HPDE6-E6E7 (cell line): ENCODE measurements around the gene OR2F2.

ENCODE experiments used
- DNase-seq: peaks from one replicate; pipeline ENCODE4 v3.0.0; 2011; ENCODE audit warnings: missing footprints; ENCODE audit errors: extremely low spot score

OR2F2 gene

DNA sequence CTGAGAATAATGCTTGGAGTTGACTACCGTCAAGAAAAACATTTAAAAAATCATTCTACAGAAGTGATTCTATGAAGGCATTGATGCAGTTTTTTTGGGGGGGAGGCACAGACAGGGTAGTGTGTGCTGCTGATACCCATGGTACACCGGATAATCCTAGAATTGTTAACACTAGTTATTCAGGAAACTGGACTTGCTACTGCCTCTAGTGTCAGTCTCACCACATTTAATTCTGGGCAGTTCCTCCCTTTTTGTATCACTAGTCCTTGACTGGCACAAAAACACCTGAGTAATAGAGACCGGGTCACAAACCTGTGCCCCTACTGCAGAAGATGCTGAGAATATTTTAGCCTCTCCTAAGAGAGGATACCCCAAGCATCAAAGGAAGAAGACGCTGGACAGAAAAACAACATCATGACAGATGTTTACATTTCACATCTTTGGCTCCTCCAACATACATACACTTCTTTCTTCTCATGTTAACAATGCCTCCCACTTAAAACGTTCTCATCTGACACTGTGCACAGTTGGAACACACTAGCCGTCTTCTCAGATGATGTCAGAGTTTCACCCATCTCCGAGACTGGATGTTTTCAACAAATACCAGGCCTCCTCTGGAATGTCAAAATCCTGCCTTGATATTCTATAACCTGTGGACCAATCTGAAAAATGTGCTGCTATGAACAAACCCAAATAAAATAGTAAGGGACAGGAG, 19.9 kb upstream of the OR2F2 start:
- no peak for DNase-seq

DNA sequence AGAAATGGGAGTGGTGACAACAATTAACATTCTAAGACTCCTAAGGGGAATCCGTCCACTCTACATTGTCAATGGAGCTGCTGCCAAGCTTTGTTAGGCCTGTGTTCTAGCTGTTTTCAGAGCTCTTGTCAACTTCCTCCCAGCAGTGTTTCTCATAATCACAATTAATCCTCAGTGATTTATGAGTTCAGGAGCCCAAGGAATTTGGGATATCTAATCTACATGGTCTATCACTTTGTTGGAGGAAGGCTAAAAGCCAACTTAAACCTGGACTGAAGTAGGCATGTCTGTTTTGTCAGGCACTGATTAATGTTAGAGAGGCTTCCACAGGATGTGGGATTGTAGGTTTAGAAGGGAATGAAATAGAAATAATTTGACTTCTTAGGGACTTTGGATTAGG, 10.2 kb upstream of the OR2F2 start:
- no peak for DNase-seq

DNA sequence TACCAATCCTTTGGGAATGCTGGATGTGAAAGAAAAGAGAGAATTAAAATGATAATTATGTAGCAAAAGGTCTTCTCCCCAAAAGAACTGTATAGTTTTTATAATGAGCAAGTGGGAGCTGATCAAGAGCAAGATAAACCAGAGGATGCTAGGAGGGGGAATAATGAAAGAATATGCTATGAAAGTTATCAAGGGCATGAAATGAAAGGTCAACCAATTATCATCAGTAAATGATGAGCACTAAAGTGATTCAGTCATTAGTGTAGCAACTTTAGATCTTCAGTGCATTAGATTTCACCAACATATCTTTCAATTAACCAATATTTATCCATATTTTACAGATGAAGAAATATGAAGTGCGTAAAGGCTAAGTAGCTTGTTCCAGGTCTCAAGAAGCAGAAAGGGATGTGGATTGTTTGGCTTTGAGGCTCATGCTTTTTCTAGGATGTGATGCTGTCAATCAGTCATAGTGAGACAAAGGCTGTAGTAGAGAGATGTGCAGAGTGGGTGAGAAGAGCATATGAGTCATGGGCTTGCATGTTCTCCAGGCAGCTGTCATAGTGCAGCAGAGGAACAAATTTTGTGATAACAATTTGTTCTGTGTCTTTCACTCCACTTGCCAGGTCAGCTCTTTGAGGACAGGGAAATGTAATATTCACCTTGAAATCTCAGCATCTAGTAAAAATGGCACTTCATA, 5.7 kb upstream of the OR2F2 start:
- no peak for DNase-seq

DNA sequence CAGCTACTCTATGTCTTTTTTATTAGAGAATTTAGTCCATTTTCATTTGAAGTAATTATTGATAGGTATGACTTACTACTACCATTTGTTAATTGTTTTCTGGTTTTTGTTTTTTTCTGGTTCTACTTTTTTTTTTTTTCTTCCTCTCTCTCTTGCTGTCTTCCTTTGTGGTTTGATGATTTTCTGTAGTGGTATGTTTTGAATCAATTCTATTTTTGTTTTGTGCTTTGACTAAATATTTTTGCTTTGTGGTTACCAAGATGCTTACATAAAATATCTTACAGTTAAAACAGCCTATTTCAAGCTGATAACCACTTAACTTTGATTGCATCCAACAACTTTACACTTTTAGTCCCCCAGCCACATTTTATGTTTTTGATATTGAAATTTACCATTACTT, 3.3 kb upstream of the OR2F2 start:
- no peak for DNase-seq

DNA sequence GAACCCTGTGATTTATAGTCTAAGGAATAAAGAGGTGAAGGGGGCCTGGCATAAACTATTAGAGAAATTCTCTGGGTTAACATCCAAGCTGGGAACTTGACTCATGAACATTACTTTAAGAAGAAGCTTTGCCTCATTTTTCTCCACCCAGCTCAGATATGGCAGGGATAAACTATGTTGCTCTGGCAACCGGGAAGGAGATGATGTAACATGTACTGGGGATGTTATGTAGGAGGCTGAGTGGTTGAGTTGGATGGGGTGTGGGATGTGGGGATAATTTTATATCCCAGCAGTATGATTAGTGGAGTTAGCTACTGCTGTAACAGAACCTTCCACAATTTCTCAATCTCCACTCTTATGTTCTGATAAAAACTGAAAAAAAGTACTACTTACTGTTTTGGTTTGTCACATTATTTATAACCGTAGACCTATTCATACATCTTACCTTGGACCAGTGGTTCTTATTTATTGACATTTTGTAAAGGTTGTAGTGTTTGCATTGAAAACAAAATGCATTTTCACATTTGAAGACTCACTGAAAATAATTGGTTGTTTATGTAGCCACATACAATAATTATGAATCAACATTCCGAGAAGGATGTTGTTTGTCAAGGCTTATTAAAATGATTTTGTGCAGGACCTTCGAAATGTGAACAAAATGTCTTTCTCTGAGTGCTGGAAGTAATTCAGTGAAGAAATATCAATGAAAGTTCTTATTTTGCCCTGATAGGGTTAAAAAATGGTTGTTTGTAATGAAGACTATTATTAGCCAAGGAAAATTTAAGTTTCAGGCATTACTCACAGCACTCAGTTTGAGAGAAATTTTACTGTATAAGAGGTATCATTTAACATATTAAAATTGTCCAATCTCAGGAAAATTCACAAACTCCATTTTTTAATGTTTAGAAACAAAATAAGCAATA, 1.3 kb downstream of the OR2F2 start:
- DNase-seq: no peak

DNA sequence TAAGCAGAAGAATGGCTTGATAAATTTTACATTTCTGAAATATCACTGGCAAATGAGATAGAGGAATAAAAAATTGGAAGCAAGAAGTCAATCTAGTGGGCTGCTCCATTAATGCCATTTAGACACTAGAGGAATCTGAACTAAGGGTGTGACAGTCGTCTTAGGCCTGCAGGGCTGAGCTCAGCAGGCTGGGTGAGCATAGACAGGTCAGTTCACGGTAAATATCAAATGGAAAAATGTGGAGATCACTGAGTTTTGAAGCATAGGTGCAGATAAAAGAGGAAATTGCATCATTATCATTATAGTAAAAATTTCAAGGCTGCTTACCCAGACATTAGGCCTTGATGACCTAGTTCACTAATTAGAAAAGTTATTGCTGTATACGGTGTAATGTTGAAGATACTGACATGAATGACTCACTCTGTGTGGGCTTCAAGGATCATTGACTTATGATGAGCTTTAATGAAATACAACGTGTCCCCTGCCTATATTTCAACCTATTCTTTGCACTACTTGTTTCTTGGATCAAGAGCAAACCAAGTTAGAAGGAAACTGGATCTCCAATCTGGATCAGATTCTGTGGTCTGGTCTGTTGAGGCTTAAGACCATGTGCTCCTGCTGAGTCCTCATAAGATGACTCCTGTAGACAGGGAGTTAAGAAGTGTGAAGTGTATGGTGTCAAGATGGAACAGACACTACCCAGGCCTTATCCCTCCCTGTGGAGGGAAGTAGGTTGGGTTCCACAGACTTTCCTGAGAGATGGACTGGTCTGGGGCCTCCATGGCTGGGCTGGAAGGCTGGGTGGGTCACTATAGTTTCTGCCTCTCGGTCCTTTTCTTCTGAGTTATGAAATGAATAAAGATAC, 3.6 kb downstream of the OR2F2 start:
- DNase-seq: no peak

DNA sequence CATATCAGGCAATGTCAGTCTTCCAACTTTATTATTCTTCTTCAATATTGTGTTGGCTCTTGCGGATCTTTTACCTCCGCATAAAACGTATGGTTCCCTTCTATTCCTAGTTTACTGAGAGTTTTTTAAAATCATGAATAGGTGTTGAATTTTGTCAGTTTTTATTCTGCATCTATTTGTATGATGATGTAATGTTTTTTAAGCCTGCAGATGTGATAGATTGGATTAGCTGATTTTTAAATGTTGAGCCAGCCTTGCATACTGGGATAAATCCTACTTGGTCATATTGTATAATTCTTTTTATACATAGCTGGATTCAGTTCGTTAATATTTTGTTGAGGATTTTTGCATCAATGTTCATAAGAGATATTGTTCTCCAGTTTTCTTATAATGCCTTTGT, 10.4 kb downstream of the OR2F2 start:
- DNase-seq: no peak

DNA sequence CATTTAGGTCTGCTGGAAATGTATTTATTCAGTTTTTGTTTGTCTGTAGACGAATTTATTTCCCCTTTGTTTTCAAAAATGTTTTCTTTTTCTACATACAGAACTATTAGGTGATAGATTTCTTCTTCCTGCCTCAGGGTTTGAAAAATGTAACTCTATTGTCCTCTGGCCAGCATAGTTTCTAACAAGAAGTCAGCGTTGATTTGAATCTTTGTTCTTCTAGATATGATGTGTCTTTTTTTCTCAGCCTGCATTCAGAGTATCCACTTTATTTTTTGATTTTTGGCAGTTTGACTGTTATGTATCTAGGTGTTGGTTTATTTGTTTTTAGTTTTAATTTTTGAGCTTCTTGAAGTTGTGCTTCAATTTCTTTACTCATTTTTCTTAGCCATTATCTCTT, 12.1 kb downstream of the OR2F2 start:
- DNase-seq: no peak

DNA sequence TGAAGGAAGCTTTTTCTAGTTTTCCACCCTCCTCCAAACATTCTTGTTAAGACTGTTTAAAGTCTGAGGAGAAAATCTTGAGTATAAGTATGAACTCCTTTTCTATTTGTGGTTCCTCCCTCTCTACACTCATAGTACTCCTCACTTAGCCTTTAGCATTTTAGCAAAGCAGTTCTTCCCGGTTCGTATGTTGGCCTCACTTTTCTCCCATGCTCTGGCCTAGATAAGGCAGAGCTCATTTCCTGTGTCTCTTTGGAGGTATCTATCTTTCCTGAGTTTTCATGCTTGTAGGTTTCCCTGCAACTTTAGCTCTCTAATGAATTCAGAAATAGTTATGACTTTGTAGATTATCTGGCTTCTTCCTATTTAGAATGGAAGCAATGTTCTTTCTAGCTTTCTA, 13.7 kb downstream of the OR2F2 start:
- no peak for DNase-seq

DNA sequence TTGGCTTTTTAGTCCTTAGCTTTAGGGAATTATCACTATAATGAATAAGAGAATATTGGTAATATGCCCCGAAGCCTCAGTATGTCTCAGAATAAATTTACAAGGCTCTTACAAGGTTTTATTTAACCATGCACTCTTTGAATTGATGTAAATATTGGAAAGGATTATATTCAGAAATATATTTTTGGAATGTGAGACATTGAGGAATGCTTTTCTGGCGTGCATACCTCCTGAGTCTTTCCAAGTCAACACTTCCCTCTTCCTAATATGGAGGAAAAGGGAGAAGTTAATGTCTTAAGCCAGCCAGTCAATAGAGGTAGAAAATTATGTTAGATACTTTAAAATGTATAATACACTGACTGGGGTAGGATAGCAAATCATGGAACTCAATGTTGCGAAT, 18.4 kb downstream of the OR2F2 start:
- DNase-seq: no peak

DNA sequence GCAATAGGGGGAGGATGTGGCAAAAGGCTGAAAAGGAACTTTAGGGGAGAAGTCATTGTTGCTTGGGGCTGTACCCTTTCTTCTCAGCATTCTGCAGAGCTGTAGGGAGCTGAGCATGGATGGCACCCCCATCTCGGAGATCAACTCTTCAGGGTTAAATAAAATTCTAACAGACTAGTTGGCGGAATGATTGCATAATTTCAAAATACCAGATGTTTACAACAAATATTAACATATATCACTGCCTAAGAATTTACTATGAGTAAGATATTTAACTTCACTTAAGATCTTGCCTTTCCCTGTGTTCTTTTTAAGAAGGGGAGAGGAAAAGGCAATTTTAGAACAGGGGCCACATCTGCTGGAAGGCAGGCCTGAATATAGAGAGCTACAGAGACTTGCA, 19.1 kb downstream of the OR2F2 start:
- no peak for DNase-seq

DNA sequence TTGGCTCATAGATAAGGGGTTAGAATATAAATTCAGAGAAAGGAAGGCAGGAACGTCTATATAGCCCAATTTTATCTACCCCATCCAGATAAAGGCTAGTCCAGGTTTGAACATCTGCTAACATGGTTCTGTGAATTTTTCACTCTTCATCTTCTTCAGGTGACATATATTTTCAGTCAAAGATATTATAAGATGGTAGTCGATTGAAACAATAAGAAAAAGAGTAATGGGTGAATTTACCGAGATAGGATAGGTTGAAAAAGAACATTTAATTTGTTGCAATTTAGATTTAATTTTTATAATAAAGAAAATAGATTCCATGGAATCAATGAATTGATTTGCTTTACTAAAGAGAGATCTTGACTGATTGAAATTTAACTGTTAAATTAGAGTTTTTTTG, 19.5 kb downstream of the OR2F2 start, which contains the start of gene OR2F1:
OR2F1 (plus strand) TSS at position 301 of the 400 bp plus-strand sequence. CDS start 5,127 bp downstream, outside the sequence.
- no peak for DNase-seq

DNA sequence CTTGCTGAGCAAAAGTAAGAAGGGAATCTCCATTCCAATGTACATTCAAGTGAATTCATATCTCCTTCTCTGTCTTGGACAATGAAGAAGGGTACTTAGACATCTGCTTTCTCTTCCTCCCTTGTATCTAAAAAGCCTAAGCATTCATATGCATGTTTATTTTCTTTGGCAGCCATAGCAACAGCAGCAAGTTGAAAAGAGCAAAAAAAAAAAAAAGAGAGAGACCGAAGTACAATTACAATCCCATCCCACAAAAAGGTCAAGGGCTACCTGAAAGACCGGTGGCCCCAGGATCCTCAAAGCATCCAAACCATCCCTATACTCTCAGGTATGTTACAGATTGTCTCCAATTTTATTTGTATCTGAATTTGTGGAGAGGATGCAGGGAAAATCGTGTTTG, 23.7 kb downstream of the OR2F2 start:
- no peak for DNase-seq

DNA sequence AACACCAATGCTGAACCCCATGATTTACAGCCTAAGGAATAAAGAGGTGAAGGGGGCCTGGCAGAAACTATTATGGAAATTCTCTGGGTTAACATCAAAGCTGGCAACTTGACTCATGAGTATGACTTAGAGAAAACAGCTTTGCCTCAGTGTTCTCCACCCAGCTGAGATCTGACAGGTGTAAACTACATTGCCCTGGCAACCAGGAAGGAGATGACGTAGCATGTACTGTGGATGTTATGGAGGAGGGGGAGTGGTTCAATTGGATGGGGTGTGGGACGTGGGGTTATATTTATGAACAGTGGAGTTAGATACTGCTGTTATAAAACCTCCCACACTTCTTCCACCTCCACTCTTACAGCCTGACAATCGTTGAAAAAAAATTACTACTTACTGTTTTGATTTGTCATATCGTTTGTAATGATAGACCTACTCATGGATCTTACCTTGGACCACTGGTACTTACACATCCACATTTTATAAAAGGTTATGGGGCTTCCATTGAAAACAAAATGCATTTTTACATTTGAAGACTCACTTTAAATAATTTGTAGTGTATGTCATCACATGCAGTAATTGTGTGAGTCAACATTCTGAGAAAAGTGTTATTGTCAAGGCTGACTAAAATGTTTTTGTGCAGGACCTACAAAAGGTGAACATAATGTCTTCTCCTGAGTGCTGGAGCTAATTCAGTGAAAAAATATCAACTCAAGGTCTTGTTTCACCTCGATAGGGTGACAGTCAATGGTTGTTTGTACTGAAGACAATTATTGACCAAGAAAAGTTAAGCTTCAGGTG, 26.0 kb downstream of the OR2F2 start:
- DNase-seq: no peak

DNA sequence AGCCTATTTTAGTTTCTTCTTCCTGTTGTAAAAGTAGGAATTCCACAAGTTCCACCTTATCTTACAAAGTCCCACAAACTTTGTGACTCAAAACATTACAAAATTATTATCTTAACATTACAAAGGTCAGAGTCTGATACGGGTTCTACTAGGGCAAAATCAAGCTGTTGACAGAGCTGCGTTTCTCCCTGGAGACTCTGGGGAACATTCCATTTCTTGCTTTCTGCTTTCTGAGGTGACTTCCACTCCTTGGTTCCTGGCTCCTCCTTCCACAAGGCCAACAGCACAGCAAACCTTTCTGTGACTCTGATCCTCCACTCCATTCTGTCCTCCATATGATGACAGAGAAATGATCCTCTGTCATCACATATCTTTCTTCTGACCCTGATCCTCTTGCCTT, 30.2 kb downstream of the OR2F2 start:
- DNase-seq: no peak

DNA sequence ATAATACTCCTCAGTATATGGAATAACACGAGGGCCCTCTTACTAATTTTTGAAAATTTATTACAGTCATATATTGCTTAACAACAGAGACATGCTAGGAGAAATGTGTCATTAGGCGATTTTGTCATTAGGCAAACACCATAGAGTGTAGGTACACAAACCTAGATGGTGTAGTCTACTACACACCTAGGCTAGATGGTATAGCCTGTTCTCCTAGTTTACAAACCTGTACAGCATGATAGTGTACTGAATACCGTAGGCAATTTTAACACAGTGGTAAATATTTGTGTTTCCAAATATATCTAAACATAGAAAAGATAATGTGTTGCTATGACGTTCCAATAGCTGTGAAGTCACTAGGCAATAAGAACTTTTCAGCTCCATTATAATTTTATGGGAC, 32.4 kb downstream of the OR2F2 start:
- no peak for DNase-seq

DNA sequence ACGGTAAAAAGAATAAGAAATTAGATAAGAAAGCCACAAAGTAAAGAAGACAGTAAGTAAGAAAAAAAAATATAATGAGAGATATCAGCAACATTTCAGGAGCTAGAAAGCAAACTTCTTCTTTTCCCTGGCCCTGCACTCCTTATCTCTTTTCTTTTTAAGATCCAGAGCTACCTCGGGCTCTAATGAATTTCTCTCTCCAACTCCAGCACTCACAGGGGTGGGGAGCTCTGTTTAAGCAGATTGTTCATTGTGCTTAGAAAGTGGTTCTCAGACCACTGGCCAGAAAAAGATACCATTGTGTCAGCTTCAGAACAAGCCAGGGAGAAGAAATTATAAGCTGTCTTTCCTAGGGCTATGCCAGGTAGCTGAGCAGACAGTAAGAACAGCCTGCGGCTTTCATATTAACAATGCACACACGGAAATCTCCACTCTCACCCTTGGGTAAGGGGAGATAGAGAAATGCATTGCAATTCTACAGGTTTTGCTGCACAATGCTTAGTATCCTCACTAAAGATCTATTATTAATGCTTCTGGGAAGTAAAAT, 38.9 kb downstream of the OR2F2 start:
- DNase-seq: no peak

DNA sequence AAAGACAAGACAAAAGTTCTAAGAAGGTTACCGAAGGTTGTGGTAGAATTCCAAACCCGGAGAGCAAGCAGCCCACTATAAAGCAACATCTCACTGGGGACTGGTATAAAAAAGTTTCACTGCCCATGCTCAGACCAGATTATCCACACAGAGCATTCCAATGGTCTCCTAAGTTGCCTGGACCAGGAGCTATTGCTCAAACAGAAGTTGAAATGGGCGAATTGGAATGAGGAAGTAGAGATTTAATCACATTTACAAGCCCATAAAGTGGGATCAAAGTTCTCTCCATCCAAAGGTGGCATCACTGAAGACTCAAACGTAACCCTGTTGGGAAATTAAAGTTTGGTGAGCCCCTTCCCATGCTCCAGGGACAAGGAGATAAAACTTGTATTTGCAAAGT, 39.4 kb downstream of the OR2F2 start:
- no peak for DNase-seq

DNA sequence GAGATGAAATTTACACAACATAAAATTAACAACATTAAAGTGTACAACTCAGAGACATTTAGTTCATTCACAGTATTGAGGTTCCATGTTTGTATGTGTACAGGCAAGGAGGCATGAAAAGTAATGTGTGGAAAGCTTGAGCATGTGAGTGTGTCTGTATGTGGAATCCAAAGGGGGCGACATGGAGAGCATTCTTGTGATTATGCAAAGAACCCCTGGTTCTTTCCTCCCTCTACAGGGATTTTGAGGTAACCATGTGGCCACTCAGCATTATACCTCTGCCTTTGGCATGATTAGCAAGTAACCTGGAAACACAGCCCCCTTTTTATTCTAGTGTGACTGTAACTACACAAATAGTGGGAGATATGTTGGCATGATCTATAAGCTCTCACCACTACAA, 40.6 kb downstream of the OR2F2 start:
- DNase-seq: no peak

DNA sequence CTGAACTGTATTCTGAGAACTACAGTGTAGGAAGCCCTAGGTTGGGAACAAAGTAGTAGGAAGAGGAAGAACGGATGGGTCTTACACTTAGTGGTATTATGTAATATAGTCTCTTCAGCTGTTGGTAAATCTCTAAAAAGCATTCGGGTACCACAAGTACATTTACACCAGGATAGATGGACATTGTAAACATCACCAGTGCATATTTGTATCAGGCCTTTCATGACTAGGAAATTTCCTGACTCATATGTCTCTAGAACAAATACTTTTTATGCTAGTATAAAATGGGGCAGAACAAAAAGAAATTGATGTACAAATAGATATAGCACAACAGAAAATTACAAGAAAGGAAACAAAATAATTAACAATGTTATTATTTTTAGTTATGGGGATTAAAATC, 43.6 kb downstream of the OR2F2 start:
- DNase-seq: no peak
